GM12875 (cell line): ENCODE results near the gene PGA4.
"Not testable (repeated sequence)": the region's sequence is repeated elsewhere in the genome, so short reads cannot be mapped to it uniquely, and the experiment has no call there.

Source experiments
- H3K4me3 ChIP-seq: one replicate; pipeline ENCODE4 v1.5.1; 2011; ENCODE audit warnings: low read depth, low read length, control low read depth
- TF ChIP-seq, protein P1 (sequence below): IDR thresholded peaks from 2 replicates; pipeline ENCODE4 v1.5.1; 2011; ENCODE audit warnings: low read depth, mild to moderate bottlenecking, control low read depth, inconsistent platforms, low read length, moderate library complexity, borderline replicate concordance; ENCODE audit not compliant: insufficient read depth

PGA4 gene

GRCh38 chr11:61194981-61195695 is 27.0 kb upstream of the PGA4 start:
- TF ChIP-seq, protein P1, sequence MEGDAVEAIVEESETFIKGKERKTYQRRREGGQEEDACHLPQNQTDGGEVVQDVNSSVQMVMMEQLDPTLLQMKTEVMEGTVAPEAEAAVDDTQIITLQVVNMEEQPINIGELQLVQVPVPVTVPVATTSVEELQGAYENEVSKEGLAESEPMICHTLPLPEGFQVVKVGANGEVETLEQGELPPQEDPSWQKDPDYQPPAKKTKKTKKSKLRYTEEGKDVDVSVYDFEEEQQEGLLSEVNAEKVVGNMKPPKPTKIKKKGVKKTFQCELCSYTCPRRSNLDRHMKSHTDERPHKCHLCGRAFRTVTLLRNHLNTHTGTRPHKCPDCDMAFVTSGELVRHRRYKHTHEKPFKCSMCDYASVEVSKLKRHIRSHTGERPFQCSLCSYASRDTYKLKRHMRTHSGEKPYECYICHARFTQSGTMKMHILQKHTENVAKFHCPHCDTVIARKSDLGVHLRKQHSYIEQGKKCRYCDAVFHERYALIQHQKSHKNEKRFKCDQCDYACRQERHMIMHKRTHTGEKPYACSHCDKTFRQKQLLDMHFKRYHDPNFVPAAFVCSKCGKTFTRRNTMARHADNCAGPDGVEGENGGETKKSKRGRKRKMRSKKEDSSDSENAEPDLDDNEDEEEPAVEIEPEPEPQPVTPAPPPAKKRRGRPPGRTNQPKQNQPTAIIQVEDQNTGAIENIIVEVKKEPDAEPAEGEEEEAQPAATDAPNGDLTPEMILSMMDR = no peak
- H3K4me3 ChIP-seq = no peak overlapping the region

DNA sequence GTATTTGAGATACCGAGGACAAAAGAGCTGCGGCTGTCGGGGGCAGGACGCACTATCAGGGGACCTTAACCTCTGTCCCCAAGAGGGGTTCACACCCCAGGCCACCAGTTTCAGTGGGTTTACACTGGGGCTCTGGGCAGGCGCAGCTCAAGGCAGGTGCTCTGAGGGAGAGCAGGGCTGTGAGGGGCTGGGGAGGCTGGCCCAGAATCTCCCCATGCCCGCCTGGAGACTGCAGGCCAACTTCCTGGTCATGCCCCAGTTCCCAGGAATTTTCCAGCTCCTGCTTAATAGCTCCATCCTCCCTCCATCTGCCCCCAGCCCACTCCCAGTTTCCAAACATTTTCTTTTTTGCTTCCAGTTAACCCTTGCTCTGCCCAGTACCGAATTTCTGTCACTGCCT is 26.4 kb upstream of the PGA4 start:
- H3K4me3 ChIP-seq = no peak overlapping the region
- TF ChIP-seq, protein P1 = no peak

DNA sequence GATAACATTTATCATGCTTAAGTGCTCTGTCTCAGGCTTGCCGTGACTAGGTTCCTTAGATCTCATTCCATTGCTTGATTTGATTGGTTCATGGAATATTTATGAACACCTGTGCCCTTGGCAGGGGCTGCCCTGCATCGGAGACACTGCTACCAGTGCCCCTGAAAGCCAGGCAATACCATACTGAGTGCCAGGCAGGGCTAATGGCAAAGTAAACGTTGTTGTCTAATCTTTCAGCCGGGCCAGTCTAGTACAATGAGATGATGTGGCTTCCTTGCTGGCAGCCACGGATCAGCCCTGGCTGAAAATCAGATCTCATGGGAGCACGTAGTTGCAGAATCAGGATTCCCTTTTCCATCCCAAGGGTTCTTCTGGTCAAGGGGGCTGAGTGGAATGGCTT is 23.8 kb upstream of the PGA4 start:
- TF ChIP-seq, protein P1 = no peak
- no peak overlapping the region for H3K4me3 ChIP-seq

DNA sequence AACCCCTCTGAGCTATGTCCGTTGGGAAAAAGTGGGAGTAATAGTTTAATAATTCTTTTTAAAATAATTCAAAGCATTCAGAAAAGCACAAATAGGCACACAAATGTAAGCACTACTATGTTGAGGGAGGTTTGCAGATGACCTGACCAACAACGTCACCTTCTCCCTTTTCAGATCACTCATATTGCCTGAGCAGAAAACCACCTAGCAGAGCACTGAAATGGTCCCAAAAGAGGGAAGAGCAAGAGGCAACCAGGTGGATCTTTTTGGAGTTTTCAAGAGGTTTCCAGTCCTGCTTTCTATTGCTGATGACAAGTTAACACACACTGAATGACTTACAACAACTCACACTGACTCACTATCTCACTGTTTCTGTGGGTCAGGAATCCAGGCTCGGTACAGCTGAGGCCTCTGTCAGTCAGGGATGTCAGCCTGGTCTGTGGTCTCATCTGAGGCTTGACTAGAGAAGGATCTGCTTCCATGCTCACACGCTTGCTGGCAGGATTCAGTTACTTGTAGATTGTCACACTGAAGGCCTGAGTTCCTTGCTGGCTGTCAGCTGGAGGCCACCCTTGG is 23.1 kb upstream of the PGA4 start:
- no peak overlapping the region for H3K4me3 ChIP-seq
- TF ChIP-seq, protein P1 = no peak

DNA sequence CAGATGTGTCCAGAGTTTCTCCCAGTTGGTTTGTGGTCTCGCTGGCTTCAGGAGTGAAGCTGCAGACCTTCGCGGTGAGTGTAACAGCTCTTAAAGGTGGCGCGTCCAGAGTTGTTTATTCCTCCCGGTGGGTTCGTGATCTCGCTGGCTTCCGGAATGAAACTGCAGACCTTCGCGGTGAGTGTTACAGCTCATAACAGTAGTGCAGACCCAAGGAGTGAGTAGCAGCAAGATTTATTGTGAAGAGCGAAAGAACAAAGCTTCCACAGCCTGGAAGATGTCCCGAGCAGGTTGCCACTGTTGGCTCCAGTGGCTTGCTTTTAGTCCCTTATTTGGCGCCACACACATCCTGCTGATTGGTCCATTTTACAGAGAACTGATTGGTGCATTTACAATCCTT is 20.7 kb upstream of the PGA4 start:
- no peak overlapping the region for H3K4me3 ChIP-seq
- TF ChIP-seq, protein P1 = no peak

GRCh38 chr11:61202950-61203746 is 19.0 kb upstream of the PGA4 start, which contains the start of gene PGA3:
Gene PGA3 (plus strand): TSS chr11:61203515. CDS start chr11:61203565, 50 bp downstream.
- not testable (repeated sequence) for H3K4me3 ChIP-seq

GRCh38 chr11:61203873-61204272 is 18.3 kb upstream of the PGA4 start:
- H3K4me3 ChIP-seq = not testable (repeated sequence)

DNA sequence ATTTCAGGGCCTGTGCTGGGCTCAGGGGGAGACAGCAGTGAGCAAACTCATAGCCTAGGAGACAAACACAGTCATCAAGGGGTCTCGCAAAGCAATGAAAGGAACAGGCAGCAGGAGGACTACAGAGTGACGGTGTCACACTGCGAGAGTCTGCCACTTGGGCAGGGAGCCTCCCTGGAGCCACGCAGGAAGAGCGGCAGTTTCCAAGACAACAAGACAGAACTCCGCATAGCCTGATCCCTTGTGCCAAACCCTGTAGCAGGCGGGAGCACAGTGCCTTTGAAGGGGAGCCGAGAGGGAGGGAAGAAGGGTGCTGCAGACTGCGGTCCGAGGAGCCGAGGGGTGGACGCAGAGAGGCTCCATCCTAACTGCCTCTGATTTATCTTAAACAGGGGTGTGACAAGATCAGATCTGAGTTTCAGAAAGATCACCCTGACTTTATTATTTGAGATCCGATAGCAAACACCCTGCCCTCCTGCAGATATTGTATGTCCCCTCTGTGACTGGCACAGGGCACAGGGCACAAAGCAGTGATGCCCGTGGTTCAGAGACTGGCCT is 17.6 kb upstream of the PGA4 start:
- H3K4me3 ChIP-seq = not testable (repeated sequence)

DNA sequence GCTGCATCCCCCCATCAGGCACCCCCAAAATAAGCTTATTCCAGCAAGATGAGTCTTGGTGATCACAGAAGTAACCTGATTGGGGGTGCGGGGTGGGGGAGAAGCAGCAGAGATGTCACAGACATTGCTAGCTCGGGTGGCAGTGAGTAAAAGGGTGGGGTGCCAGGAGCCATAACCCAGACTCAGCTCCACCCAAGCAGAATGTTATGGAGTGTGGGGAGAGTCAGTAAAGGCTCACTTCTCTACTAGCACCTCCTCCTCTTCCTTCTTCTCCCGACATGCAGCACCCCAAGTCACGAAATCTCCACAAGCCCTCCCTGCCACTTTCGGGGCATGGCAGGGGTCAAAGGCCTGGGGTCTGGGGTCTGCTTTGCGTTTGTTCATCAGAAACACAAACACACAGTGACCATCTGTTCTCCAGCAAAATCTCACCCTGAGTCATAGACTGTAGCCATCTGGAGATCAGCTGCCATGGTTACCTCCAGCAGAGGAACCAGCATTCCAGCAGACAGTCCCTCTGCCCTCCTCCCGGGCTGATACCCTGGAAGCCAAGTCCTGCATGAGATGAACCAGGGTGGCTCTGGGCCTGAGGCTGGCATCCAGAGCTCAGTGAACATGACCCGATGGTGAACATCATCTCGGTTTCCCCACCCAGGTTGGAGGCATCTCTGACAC is 14.4 kb upstream of the PGA4 start:
- not testable (repeated sequence) for H3K4me3 ChIP-seq

- H3K4me3 ChIP-seq = not testable (repeated sequence)
Observed at GRCh38 chr11:61210629-61211028, 11.5 kb upstream of the PGA4 start.

- not testable (repeated sequence) for H3K4me3 ChIP-seq
Observed at GRCh38 chr11:61211327-61211952, 10.7 kb upstream of the PGA4 start.

DNA sequence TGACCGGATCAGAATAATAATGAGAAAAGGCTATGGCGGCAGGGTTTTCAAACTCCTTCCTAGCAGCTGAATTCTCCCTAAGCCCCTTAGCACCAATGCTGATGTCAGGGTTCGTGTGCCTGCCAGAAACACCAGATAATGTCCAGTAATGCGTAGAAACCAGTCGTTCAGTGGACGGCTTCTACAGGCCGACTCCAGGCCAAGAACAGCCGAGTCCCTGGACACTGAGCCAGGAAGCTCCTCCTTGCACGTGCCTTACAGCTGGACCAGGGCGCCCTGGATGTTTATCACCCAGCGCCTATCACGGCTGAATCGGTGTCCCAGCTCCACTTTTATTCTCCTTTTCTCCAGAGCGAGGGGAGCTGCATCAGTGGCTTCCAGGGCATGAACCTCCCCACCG is 9.9 kb upstream of the PGA4 start:
- not testable (repeated sequence) for H3K4me3 ChIP-seq
